IMR-90 (cell line): ENCODE measurements around the gene EVA1A.

Experiments
- CEBPB ChIP-seq: IDR thresholded peaks from 2 replicates; pipeline ENCODE4 v1.6.1; 2012; ENCODE audit warnings: low read depth, low read length, improper control_type of control experiment
- FOS ChIP-seq: fragments of 150-350 bp; IDR thresholded peaks from 2 replicates; pipeline ENCODE4 v1.6.1; 2016; ENCODE audit warnings: low read depth, low read length
- MAZ ChIP-seq: IDR thresholded peaks from 2 replicates; pipeline ENCODE4 v1.6.1; 2012; ENCODE audit warnings: low read depth, mild to moderate bottlenecking, low read length, improper control_type of control experiment, moderate library complexity, borderline replicate concordance
- MXI1 ChIP-seq: IDR thresholded peaks from 2 replicates; pipeline ENCODE4 v1.6.1; 2012; ENCODE audit warnings: low read depth, mild to moderate bottlenecking, low read length, moderate library complexity, borderline replicate concordance
- POLR2A ChIP-seq: IDR thresholded peaks from 2 replicates; pipeline ENCODE4 v1.6.1; 2012; ENCODE audit warnings: mild to moderate bottlenecking, low read depth, low read length
- RAD21 ChIP-seq: IDR thresholded peaks from 2 replicates; pipeline ENCODE4 v1.6.1; 2012; ENCODE audit warnings: low read length, improper control_type of control experiment
- RFX5 ChIP-seq: IDR thresholded peaks from 2 replicates; pipeline ENCODE4 v1.8.0; 2012; ENCODE audit warnings: low read depth, mild to moderate bottlenecking, low read length, moderate library complexity
- TF ChIP-seq, protein P1 (sequence below): conservative IDR thresholded peaks from 2 replicates; pipeline ENCODE4 v1.5.1; 2012; ENCODE audit warnings: mild to moderate bottlenecking, low read depth, low read length, improper control_type of control experiment

DNA sequence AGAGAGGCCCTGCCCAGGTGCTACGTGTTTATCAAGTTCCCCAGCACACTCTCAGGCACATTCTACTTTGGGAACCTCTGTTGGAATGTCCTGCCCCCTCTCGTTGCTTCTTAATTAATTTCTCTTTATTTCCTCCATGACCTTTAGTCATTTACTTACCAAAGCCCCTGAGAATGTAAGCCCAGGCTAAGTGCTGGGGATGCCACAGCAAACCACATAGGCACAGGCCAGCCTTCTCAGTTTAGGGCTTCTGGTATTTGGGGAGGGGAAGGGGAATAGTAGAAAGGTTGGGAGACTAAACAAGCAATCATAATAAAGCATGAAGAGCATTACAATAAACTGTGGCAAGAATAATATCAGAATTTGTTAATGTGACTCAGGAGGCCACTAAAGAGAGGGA lies 85.7 kb downstream of the EVA1A start:
- TF ChIP-seq RAD21 (no peak), CEBPB (no peak), FOS (no peak), POLR2A (no peak), MXI1 (no peak), RFX5 (no peak), MAZ (no peak)
- TF ChIP-seq, protein P1, sequence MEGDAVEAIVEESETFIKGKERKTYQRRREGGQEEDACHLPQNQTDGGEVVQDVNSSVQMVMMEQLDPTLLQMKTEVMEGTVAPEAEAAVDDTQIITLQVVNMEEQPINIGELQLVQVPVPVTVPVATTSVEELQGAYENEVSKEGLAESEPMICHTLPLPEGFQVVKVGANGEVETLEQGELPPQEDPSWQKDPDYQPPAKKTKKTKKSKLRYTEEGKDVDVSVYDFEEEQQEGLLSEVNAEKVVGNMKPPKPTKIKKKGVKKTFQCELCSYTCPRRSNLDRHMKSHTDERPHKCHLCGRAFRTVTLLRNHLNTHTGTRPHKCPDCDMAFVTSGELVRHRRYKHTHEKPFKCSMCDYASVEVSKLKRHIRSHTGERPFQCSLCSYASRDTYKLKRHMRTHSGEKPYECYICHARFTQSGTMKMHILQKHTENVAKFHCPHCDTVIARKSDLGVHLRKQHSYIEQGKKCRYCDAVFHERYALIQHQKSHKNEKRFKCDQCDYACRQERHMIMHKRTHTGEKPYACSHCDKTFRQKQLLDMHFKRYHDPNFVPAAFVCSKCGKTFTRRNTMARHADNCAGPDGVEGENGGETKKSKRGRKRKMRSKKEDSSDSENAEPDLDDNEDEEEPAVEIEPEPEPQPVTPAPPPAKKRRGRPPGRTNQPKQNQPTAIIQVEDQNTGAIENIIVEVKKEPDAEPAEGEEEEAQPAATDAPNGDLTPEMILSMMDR: no peak
